Breast epithelium (tissue), 4 donors: ENCODE results near the gene GASK1B. TPM values are rescaled to one million over a fixed set of nuclear protein-coding genes. Genes with fewer than 3 reads are reported as not detected.

Source experiments
- DNase-seq, 2 donors: peaks; one replicate each; pipeline ENCODE4 v3.0.0-alpha.2; 2019; ENCODE audit warnings: low spot score in 2 of 2
- H3K27ac ChIP-seq, 2 donors: fragments of 200-600 bp; sonication (generic) in 1 of 2; one replicate each; pipeline ENCODE4 v1.5.1; 2016 to 2019; ENCODE audit warnings: mild to moderate bottlenecking in 1 of 2
- H3K27me3 ChIP-seq, 2 donors: fragments of 200-600 bp; sonication (generic) in 1 of 2; one replicate each; pipeline versions ENCODE4 v1.5.1 to v1.6.0; 2017 to 2019; ENCODE audit warnings: control low read depth in 1 of 2, mild to moderate bottlenecking in 1 of 2
- H3K36me3 ChIP-seq: fragments of 200-600 bp; one replicate; pipeline ENCODE4 v1.5.1; 2019
- H3K4me1 ChIP-seq, 2 donors: fragments of 200-600 bp; sonication (generic); one replicate each; pipeline ENCODE4 v1.5.1; 2016 to 2019; ENCODE audit warnings: control low read depth in 1 of 2
- H3K4me3 ChIP-seq, 3 donors: fragments of 200-600 bp; sonication (generic); 1 replicate in 2 of 3; 2 replicates in 1 of 3; pipeline ENCODE4 v1.5.1; 2016 to 2019; ENCODE audit warnings: mild to moderate bottlenecking in 3 of 3, moderate library complexity in 2 of 3
- H3K9me3 ChIP-seq, 2 donors: fragments of 200-600 bp; sonication (generic) in 1 of 2; one replicate each; pipeline ENCODE4 v1.5.1; 2016 to 2019; ENCODE audit warnings: control low read depth in 1 of 2
- CTCF ChIP-seq, 3 donors: fragments of 450-650 bp; IDR thresholded peaks; one replicate each; pipeline ENCODE4 v1.5.1; 2016 to 2017; ENCODE audit warnings: antibody characterized with exemption in 3 of 3, mild to moderate bottlenecking in 3 of 3, moderate library complexity in 3 of 3
- POLR2A ChIP-seq: fragments of 450-650 bp; IDR thresholded peaks from one replicate; pipeline ENCODE4 v1.6.1; 2016; ENCODE audit warnings: antibody characterized with exemption, mild to moderate bottlenecking, moderate library complexity
- POLR2AphosphoS5 ChIP-seq, 3 donors: sonication (generic); formaldehyde crosslinking; IDR thresholded peaks; one replicate each; pipeline ENCODE4 v1.6.1; 2017; ENCODE audit warnings: antibody characterized with exemption in 3 of 3
- intact Hi-C: fragments of 100-400 bp; cut with DNase I; formaldehyde crosslinking; loops from one replicate; pipeline ENCODE4 v1.15.1; 2023; ENCODE audit warnings: low total_unique reads
- total RNA-seq, 3 donors: library from RNA; depleted of rRNA; stranded (reverse); fragments of >200 nt; gene quantifications; one replicate each; pipeline ENCODE4 v1.1.0, GENCODE V29; 2016

GASK1B gene
- total RNA-seq, 3 donors from 2014 or later = 69.3 to 71.1 (median 70.4) TPM

DNA sequence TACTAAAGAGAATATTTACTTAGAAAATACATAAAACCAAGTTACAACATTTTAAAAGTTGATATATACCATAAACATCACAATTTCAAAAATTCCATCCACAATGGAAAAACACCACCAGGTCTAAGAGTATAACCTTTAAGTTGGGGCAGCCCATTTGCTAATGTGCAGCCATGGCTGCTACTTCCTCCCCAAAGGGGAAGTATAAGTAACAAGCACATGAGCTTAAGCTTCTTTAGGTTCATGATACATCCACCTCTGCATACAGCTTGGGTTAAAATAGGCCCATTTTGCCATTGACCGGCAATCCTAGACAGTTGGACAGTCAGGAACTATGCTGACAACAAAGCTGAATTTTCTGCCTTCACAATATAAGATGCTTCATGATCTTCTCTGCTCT, 16.6 kb upstream of the GASK1B start:
- TF ChIP-seq POLR2AphosphoS5 (IDR thresholded peaks at IDR 0.05) (no peak), POLR2A (no peak), CTCF (IDR thresholded peaks at IDR 0.05) (no peak)
- Histone ChIP-seq H3K4me1 (no peaks in the 10 kb centered on the region), H3K36me3 (no peaks in the 10 kb centered on the region), H3K27me3 (no peaks in the 10 kb centered on the region), H3K27ac (peak overlapping the region; percentile 3 to 80), H3K4me3 (no peak overlapping the region), H3K9me3 (no peaks in the 10 kb centered on the region)
- intact Hi-C loops = no loop called here
- DNase-seq = no peak

GRCh38 chr4:158186815-158187214, 14.0 kb upstream of the GASK1B start:
- intact Hi-C loops = no loop called here
- Histone ChIP-seq H3K27me3 (no peaks in the 10 kb centered on the region), H3K4me3 (no peak overlapping the region), H3K9me3 (no peaks in the 10 kb centered on the region), H3K36me3 (no peaks in the 10 kb centered on the region), H3K27ac (no peak overlapping the region), H3K4me1 (no peaks in the 10 kb centered on the region)
- no peak for TF ChIP-seq POLR2AphosphoS5 (IDR thresholded peaks at IDR 0.05)
- TF ChIP-seq POLR2A = no peak
- TF ChIP-seq CTCF (IDR thresholded peaks at IDR 0.05) = no peak
- DNase-seq = no peak

- intact Hi-C loops = no loop called here
- no peaks in the 10 kb centered on the region for H3K9me3 ChIP-seq
- TF ChIP-seq POLR2AphosphoS5 (IDR thresholded peaks at IDR 0.05) (no peak), CTCF (IDR thresholded peaks at IDR 0.05) (no peak), POLR2A (no peak)
- no peak overlapping the region for H3K4me3 ChIP-seq
- H3K4me1 ChIP-seq = peaks cover 0 to 10% of the 10 kb centered on the region in 2 donors
- DNase-seq = no peak
- peak overlapping the region; percentile 28 to 73 for H3K27ac ChIP-seq
- no peaks in the 10 kb centered on the region for H3K36me3 ChIP-seq
- H3K27me3 ChIP-seq = no peaks in the 10 kb centered on the region
These were observed 9.9 kb upstream of the GASK1B start for GRCh38 chr4:158182736-158183135.

DNA sequence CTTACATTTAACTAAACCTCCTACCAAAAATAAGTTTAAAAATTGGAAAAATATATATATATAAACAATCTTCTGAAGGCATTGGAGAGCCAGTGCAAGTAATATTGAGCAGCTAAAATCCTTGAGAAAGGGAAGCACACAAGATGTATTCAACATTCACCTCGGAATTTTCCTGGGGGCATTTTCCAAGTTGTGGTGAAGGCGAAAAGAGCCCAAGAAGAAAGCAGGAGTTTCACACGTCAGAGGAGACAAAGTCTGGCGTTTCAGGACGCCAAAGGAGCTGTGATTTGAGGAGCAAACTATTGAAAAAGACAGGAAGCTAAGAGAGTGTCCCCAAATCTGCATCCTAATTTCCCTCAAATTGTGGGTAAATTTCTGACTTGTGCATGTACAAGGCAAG, 9.1 kb upstream of the GASK1B start:
- peak in 1 of 2 donors; percentile 63 for DNase-seq
- intact Hi-C loops = no loop called here
- peaks cover 0 to 15% of the 10 kb centered on the region in 2 donors for H3K4me1 ChIP-seq
- H3K9me3 ChIP-seq = no peaks in the 10 kb centered on the region
- no peaks in the 10 kb centered on the region for H3K27me3 ChIP-seq
- H3K4me3 ChIP-seq = no peak overlapping the region
- peak overlapping the region; percentile 41 to 73 for H3K27ac ChIP-seq
- no peaks in the 10 kb centered on the region for H3K36me3 ChIP-seq
- TF ChIP-seq POLR2A (no peak), POLR2AphosphoS5 (IDR thresholded peaks at IDR 0.05) (peak in 1 of 3 donors; percentile 18)

DNA sequence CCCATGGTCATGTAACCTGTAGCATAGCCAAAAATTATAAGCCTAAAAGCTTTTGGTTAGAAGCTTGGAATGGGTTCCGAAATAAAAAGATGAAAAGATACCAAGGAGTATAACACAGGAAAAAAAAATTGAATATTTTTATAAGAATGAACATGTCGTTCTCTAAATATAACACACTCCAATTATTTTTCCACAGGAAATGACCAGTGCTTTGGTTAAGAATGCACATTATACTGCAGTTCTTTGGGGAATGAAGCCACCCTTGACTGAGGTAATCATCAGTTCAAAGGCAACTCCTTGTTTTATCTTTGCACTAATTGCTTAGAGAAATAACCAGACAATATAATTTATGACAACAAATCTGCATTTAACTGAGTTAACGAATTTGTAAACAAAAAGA, 6.6 kb upstream of the GASK1B start:
- DNase-seq = no peak
- H3K4me3 ChIP-seq = no peak overlapping the region
- peaks cover 0 to 17% of the 10 kb centered on the region in 2 donors for H3K4me1 ChIP-seq
- no peaks in the 10 kb centered on the region for H3K27me3 ChIP-seq
- peak overlapping the region; percentile 80 to 88 for H3K27ac ChIP-seq
- H3K9me3 ChIP-seq = no peaks in the 10 kb centered on the region
- intact Hi-C loops = loop anchor here (10.0 kb wide), 1 partner anchor 185 kb away; no protein-coding TSS in a partner anchor
- TF ChIP-seq POLR2A (no peak), POLR2AphosphoS5 (IDR thresholded peaks at IDR 0.05) (peak in 1 of 3 donors; percentile 3)
- no peaks in the 10 kb centered on the region for H3K36me3 ChIP-seq

DNA sequence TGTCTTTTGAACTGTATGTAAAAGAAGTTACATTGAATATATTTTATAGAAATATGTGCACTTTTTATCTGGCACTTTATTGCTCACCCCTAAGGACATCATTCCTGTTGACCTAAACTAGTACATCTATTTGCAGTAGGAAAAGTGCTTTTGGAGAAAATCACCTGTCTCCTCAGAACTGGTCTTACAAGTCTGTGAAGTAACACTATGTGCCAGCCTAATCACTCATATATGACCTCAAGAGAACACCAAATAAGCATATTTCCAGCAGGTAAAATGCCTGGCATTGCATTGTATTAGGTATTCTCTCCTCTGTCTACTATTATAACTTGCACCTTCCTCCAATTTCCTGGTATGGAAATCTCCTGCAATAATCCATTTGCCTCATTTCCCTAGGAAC, 4.0 kb upstream of the GASK1B start:
- Histone ChIP-seq H3K4me1 (peaks cover 0 to 22% of the 10 kb centered on the region in 2 donors), H3K9me3 (no peaks in the 10 kb centered on the region), H3K27me3 (no peaks in the 10 kb centered on the region), H3K36me3 (no peaks in the 10 kb centered on the region), H3K4me3 (no peak overlapping the region), H3K27ac (peak overlapping the region; percentile 65 to 88)
- TF ChIP-seq CTCF (IDR thresholded peaks at IDR 0.05) (no peak), POLR2AphosphoS5 (IDR thresholded peaks at IDR 0.05) (no peak), POLR2A (no peak)
- no peak for DNase-seq
- intact Hi-C loops = loop anchor here (10.0 kb wide), 1 partner anchor 182 kb away; no protein-coding TSS in a partner anchor
